ENCODE data around the gene N4BP2L1. TPM values are rescaled to one million over a fixed set of nuclear protein-coding genes. Genes with fewer than 3 reads are reported as not detected.

The N4BP2L1 gene
- total and polyA plus RNA-seq, 4 donors, result 11.0 to 64.6 (median 26.5) TPM

DNA sequence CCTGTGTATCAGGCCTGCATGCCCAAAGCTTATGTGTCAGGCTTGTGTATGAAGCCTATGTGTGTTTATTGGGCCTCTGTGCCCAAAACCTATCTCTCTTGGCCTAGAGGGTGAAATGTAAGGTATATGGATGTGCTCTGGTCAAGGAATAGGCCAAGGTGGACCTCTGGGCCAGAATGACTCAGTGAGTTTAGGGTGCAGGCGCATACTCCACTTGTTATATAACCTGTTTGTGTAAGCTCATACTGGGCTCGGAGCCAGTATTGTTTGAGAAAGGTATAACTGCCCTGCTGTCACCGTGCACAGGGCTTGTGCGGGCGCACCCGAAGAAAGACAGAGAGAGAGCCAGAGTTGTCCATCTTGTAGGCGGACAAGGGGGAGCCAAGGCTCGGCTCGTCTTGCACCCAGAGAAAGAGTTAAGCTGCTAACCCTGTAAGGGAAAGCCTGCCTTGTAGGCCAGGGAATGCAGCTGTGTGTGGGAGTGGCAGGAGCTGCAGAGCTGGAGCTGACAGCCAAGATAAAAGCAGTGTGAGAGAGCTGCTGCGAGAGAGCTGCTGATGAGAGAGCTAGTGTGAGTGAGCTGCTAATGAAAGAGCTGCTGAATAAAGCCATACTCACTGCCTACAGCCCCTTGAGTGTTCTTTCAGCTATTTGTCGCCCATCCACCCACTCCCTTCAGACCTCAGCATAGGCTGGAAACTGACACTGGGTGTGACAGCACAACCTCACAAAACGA, 43.4 kb upstream of the N4BP2L1 start:
- no peak for DNase-seq (ENCODE audit: low spot score)
- 89% methylated on average over 12 of the region's 12 CpGs for WGBS
- Histone ChIP-seq H3K27ac (ENCODE audit: low read depth in 1 of 2, low read length in 2 of 2) (no peak overlapping the region), H3K4me1 (ENCODE audit: control insufficient read depth in 4 of 4, insufficient read depth in 4 of 4, low read length in 3 of 4) (no peaks in the 10 kb centered on the region), H3K36me3 (ENCODE audit: control insufficient read depth in 4 of 4, insufficient read depth in 3 of 4, low read depth in 1 of 4, low read length in 3 of 4) (no peaks in the 10 kb centered on the region), H3K4me3 (ENCODE audit: low read depth in 1 of 3, low read length in 3 of 3) (no peak overlapping the region), H3K9me3 (ENCODE audit: control insufficient read depth in 4 of 4, low read length in 3 of 4) (no peaks in the 10 kb centered on the region), H3K9ac (ENCODE audit: low read depth in 1 of 2, low read length in 2 of 2) (no peak overlapping the region), H3K27me3 (ENCODE audit: control insufficient read depth in 4 of 4, insufficient read depth in 4 of 4, low read length in 3 of 4) (no peaks in the 10 kb centered on the region)
- TF ChIP-seq RXRA (IDR thresholded peaks at IDR 0.05) (no peak), JUND (IDR thresholded peaks at IDR 0.05) (no peak), ATF3 (IDR thresholded peaks at IDR 0.05) (no peak), NR2F2 (IDR thresholded peaks at IDR 0.05) (no peak), YY1 (IDR thresholded peaks at IDR 0.05) (no peak), REST (IDR thresholded peaks at IDR 0.05) (no peak), SP1 (IDR thresholded peaks at IDR 0.05) (no peak), GABPA (IDR thresholded peaks at IDR 0.05 in 1 of 2, conservative IDR thresholded peaks at IDR 0.05 in 1 of 2) (no peak), TAF1 (conservative IDR thresholded peaks at IDR 0.05) (no peak), RAD21 (IDR thresholded peaks at IDR 0.05) (no peak), HNF4G (IDR thresholded peaks at IDR 0.05) (no peak)
- TF ChIP-seq, protein P1, sequence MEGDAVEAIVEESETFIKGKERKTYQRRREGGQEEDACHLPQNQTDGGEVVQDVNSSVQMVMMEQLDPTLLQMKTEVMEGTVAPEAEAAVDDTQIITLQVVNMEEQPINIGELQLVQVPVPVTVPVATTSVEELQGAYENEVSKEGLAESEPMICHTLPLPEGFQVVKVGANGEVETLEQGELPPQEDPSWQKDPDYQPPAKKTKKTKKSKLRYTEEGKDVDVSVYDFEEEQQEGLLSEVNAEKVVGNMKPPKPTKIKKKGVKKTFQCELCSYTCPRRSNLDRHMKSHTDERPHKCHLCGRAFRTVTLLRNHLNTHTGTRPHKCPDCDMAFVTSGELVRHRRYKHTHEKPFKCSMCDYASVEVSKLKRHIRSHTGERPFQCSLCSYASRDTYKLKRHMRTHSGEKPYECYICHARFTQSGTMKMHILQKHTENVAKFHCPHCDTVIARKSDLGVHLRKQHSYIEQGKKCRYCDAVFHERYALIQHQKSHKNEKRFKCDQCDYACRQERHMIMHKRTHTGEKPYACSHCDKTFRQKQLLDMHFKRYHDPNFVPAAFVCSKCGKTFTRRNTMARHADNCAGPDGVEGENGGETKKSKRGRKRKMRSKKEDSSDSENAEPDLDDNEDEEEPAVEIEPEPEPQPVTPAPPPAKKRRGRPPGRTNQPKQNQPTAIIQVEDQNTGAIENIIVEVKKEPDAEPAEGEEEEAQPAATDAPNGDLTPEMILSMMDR (IDR thresholded peaks at IDR 0.05; ENCODE audit: low read depth, low read length, missing input control), result no peak
- TF ChIP-seq, protein P2, sequence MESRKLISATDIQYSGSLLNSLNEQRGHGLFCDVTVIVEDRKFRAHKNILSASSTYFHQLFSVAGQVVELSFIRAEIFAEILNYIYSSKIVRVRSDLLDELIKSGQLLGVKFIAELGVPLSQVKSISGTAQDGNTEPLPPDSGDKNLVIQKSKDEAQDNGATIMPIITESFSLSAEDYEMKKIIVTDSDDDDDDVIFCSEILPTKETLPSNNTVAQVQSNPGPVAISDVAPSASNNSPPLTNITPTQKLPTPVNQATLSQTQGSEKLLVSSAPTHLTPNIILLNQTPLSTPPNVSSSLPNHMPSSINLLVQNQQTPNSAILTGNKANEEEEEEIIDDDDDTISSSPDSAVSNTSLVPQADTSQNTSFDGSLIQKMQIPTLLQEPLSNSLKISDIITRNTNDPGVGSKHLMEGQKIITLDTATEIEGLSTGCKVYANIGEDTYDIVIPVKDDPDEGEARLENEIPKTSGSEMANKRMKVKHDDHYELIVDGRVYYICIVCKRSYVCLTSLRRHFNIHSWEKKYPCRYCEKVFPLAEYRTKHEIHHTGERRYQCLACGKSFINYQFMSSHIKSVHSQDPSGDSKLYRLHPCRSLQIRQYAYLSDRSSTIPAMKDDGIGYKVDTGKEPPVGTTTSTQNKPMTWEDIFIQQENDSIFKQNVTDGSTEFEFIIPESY (IDR thresholded peaks at IDR 0.05), result no peak

DNA sequence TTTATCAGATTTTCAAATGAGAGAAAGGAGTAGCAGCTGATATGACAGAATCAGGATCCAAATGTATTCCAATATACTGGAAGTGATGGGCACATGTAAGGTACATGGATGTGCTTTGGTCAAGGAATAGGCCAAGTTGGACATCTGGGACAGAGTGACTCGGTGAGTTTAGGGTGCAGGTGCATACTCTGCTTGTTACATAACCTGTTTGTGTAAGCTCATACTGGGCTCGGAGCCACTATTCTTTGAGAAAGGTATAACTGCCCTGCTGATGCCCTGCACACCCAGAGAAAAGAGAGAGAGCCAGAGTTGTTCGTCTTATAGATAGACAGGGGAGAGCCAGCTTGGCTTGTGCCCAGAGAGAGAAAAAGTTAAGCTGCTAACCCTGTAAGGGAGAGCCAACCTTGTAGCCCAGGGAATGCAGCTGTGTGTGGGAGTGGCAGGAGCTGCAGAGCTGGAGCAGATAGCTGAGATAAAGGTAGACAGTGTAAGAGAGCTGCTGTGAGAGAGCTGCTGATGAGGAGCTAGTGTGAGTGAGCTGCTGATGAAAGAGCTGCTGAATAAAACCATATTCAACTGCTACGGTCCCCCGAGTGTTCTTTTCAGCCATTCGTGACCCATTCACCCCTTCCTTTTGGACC, 40.7 kb upstream of the N4BP2L1 start:
- Histone ChIP-seq H3K9me3 (ENCODE audit: control insufficient read depth in 4 of 4, low read length in 3 of 4) (no peaks in the 10 kb centered on the region), H3K36me3 (ENCODE audit: control insufficient read depth in 4 of 4, insufficient read depth in 3 of 4, low read depth in 1 of 4, low read length in 3 of 4) (peaks cover 0 to 5% (median 0%) of the 10 kb centered on the region in 4 donors), H3K4me1 (ENCODE audit: control insufficient read depth in 4 of 4, insufficient read depth in 4 of 4, low read length in 3 of 4) (no peaks in the 10 kb centered on the region), H3K27me3 (ENCODE audit: control insufficient read depth in 4 of 4, insufficient read depth in 4 of 4, low read length in 3 of 4) (no peaks in the 10 kb centered on the region), H3K27ac (ENCODE audit: low read depth in 1 of 2, low read length in 2 of 2) (no peak overlapping the region), H3K4me3 (ENCODE audit: low read depth in 1 of 3, low read length in 3 of 3) (no peak overlapping the region), H3K9ac (ENCODE audit: low read depth in 1 of 2, low read length in 2 of 2) (no peak overlapping the region)
- DNase-seq (ENCODE audit: low spot score), result no peak
- 80% methylated on average over 6 of the region's 6 CpGs for WGBS
- TF ChIP-seq, protein P1 (IDR thresholded peaks at IDR 0.05; ENCODE audit: low read depth, low read length, missing input control), result no peak
- TF ChIP-seq RAD21 (IDR thresholded peaks at IDR 0.05), result no peak
- TF ChIP-seq FOXA2 (IDR thresholded peaks at IDR 0.05), result no peak
- TF ChIP-seq REST (IDR thresholded peaks at IDR 0.05), result no peak
- TF ChIP-seq YY1 (IDR thresholded peaks at IDR 0.05), result no peak
- TF ChIP-seq SP1 (IDR thresholded peaks at IDR 0.05), result no peak
- no peak for TF ChIP-seq ATF3 (IDR thresholded peaks at IDR 0.05)
- no peak for TF ChIP-seq GABPA (IDR thresholded peaks at IDR 0.05 in 1 of 2, conservative IDR thresholded peaks at IDR 0.05 in 1 of 2)
- TF ChIP-seq, protein P3, sequence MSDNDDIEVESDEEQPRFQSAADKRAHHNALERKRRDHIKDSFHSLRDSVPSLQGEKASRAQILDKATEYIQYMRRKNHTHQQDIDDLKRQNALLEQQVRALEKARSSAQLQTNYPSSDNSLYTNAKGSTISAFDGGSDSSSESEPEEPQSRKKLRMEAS (IDR thresholded peaks at IDR 0.05), result no peak
